Neural progenitor cell (in vitro differentiated cells): Measurements from ENCODE around the gene C21orf91. TPM values are rescaled to one million over a fixed set of nuclear protein-coding genes. Genes with fewer than 3 reads are reported as not detected.

Source experiments
- DNase-seq: peaks from one replicate; pipeline ENCODE4 v3.0.0-alpha.2; 2016; ENCODE audit warnings: low spot score
- H2AFZ ChIP-seq: fragments of 200-600 bp; sonication (generic); replicated peaks from 2 replicates; pipeline ENCODE4 v1.6.1; 2016; ENCODE audit warnings: antibody characterized with exemption
- H3F3A ChIP-seq: fragments of 200-600 bp; sonication (generic); 2 replicates; pipeline ENCODE4 v1.6.1; 2016; ENCODE audit warnings: antibody characterized with exemption, low read depth
- H3K27ac ChIP-seq: fragments of 200-600 bp; sonication (generic); 2 replicates; pipeline ENCODE4 v1.5.1; 2016; ENCODE audit warnings: mild to moderate bottlenecking
- H3K27me3 ChIP-seq: fragments of 200-600 bp; sonication (generic); 2 replicates; pipeline ENCODE4 v1.6.1; 2016; ENCODE audit warnings: mild to moderate bottlenecking, moderate library complexity
- H3K36me3 ChIP-seq: fragments of 200-600 bp; sonication (generic); 2 replicates; pipeline ENCODE4 v1.5.1; 2016
- H3K4me1 ChIP-seq: fragments of 200-600 bp; sonication (generic); 2 replicates; pipeline ENCODE4 v1.6.1; 2016; ENCODE audit warnings: mixed run types
- H3K4me2 ChIP-seq: fragments of 200-600 bp; sonication (generic); 2 replicates; pipeline ENCODE4 v1.6.1; 2016
- H3K4me3 ChIP-seq: fragments of 200-600 bp; sonication (generic); 2 replicates; pipeline ENCODE4 v1.5.1; 2016
- H3K79me2 ChIP-seq: fragments of 200-600 bp; sonication (generic); 2 replicates; pipeline ENCODE4 v1.6.1; 2016; ENCODE audit warnings: low read depth
- H3K9ac ChIP-seq: fragments of 200-600 bp; sonication (generic); 2 replicates; pipeline ENCODE4 v1.6.1; 2016
- H3K9me3 ChIP-seq: fragments of 200-600 bp; sonication (generic); 2 replicates; pipeline ENCODE4 v1.5.1; 2016; ENCODE audit warnings: low read depth
- H4K20me1 ChIP-seq: fragments of 200-600 bp; sonication (generic); 2 replicates; pipeline ENCODE4 v1.6.1; 2016; ENCODE audit warnings: low read depth
- H3K27ac Mint-ChIP-seq: 3 replicates; pipeline ENCODE4 v1.8.0; 2021; ENCODE audit warnings: mixed read lengths
- H3K27me3 Mint-ChIP-seq: 2 replicates; pipeline ENCODE4 v1.8.0; 2022; ENCODE audit warnings: low read depth, mild to moderate bottlenecking, inconsistent platforms, moderate library complexity, mixed read lengths; ENCODE audit not compliant: insufficient read depth
- H3K36me3 Mint-ChIP-seq: 3 replicates; pipeline ENCODE4 v1.8.0; 2021; ENCODE audit warnings: mixed read lengths
- H3K4me1 Mint-ChIP-seq: 3 replicates; pipeline ENCODE4 v1.8.0; 2021; ENCODE audit warnings: mixed read lengths
- H3K4me3 Mint-ChIP-seq: 3 replicates; pipeline ENCODE4 v1.8.0; 2021; ENCODE audit warnings: mild to moderate bottlenecking, moderate library complexity, mixed read lengths
- H3K9me3 Mint-ChIP-seq: 3 replicates; pipeline ENCODE4 v1.8.0; 2020; ENCODE audit warnings: mixed read lengths
- EZH2 ChIP-seq: fragments of 200-600 bp; sonication (generic); IDR thresholded peaks from 2 replicates; pipeline ENCODE4 v1.6.1; 2017; ENCODE audit warnings: antibody characterized with exemption, mild to moderate bottlenecking, moderate library complexity
- EZH2phosphoT487 ChIP-seq: fragments of 200-600 bp; sonication (generic); IDR thresholded peaks from 2 replicates; pipeline ENCODE4 v1.6.1; 2017; ENCODE audit warnings: antibody characterized with exemption
- total RNA-seq: library from RNA; depleted of rRNA; stranded (reverse); fragments of >200 nt; gene quantifications from 2 replicates; pipeline ENCODE4 v1.2.3, GENCODE V29; 2015; ENCODE audit warnings: low replicate concordance
- TF ChIP-seq, protein P1 (sequence below): fragments of 200-600 bp; sonication (generic); IDR thresholded peaks from 2 replicates; pipeline ENCODE4 v1.5.1; 2017; ENCODE audit warnings: antibody characterized with exemption, mild to moderate bottlenecking

Gene C21orf91
- total RNA-seq, 1 donor from 2014 or later: 59.9 TPM

DNA sequence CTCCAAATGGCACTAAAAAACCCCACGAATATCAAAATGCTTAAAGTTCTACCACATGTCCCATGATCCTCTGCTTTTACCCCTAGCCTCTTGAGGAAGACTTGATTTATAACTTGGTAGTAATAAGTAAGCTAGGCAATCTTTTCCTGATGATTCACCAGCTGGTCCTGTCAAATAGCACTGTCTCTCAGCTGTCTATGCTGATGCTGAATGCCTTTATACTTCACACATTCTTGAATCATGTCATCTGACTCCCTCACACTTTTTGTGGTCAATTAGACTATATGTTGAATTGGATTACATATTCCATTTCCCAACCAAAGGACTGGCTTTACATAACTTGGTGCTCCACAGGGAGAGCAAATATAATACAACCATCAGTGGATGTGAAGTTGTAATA is 16.6 kb downstream of the C21orf91 start:
- Histone ChIP-seq H3K9ac (no peak overlapping the region), H3K27me3 (no peaks in the 10 kb centered on the region), H3K27ac (no peak overlapping the region), H4K20me1 (no peaks in the 10 kb centered on the region), H3K9me3 (no peaks in the 10 kb centered on the region), H3K79me2 (peaks cover 64% of the 10 kb centered on the region), H3K4me1 (no peaks in the 10 kb centered on the region), H3K36me3 (peaks cover 17% of the 10 kb centered on the region), H3F3A (no peaks in the 10 kb centered on the region), H3K4me3 (no peak overlapping the region), H3K4me2 (no peak overlapping the region), H2AFZ (no peak overlapping the region)
- no peak for TF ChIP-seq EZH2phosphoT487
- TF ChIP-seq, protein P1, sequence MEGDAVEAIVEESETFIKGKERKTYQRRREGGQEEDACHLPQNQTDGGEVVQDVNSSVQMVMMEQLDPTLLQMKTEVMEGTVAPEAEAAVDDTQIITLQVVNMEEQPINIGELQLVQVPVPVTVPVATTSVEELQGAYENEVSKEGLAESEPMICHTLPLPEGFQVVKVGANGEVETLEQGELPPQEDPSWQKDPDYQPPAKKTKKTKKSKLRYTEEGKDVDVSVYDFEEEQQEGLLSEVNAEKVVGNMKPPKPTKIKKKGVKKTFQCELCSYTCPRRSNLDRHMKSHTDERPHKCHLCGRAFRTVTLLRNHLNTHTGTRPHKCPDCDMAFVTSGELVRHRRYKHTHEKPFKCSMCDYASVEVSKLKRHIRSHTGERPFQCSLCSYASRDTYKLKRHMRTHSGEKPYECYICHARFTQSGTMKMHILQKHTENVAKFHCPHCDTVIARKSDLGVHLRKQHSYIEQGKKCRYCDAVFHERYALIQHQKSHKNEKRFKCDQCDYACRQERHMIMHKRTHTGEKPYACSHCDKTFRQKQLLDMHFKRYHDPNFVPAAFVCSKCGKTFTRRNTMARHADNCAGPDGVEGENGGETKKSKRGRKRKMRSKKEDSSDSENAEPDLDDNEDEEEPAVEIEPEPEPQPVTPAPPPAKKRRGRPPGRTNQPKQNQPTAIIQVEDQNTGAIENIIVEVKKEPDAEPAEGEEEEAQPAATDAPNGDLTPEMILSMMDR: no peak
- Mint-ChIP-seq H3K4me3 (no peak overlapping the region), H3K27ac (no peak overlapping the region), H3K27me3 (peaks cover 2% of the 10 kb centered on the region), H3K9me3 (peaks cover 16% of the 10 kb centered on the region), H3K36me3 (peaks cover 45% of the 10 kb centered on the region), H3K4me1 (peaks cover 4% of the 10 kb centered on the region)
- no peak for DNase-seq

DNA sequence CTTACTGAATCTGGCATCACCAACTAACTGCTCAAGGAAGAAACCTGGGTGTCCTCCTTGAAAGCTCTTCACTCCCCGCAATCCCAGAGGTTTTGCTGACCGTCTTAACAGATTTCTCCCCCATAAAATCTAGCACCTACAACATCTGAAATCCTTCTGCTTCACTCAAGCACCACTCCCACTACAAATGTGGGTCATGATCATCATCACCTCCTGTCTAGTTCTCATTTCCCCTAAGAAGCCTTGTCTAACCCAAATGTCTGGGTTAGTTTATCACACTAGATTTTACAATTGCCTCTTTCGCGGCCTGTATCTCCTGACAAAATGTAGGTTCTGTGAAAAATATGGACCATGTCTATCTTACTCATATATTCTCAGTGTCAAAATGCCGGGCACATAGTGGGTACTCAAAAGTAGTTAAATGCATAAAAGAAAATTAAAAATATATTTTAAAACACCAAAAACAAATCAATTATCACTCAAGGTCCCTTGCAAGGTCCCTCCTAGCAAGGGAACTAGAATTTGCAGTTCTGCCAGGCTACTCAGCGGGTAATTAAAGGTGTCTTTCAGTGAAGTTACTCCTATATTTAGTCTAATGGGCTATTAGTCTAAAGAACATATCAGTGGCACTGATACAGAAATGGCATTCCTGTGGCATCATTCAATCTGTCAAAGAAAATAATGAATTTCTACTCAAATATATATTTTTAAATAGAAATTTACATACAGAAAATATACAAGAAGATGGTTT is 19.6 kb downstream of the C21orf91 start:
- Histone ChIP-seq H3K79me2 (peaks cover 65% of the 10 kb centered on the region), H3K4me2 (no peak overlapping the region), H3K9me3 (no peaks in the 10 kb centered on the region), H3K9ac (no peak overlapping the region), H3K27me3 (no peaks in the 10 kb centered on the region), H3K4me1 (no peaks in the 10 kb centered on the region), H3K4me3 (no peak overlapping the region), H3F3A (no peaks in the 10 kb centered on the region), H3K36me3 (peaks cover 8% of the 10 kb centered on the region), H2AFZ (no peak overlapping the region), H4K20me1 (no peaks in the 10 kb centered on the region), H3K27ac (no peak overlapping the region)
- no peak for DNase-seq
- peaks cover 2% of the 10 kb centered on the region for H3K4me1 Mint-ChIP-seq
- no peaks in the 10 kb centered on the region for H3K27me3 Mint-ChIP-seq
- H3K36me3 Mint-ChIP-seq: peaks cover 42% of the 10 kb centered on the region
- peaks cover 5% of the 10 kb centered on the region for H3K9me3 Mint-ChIP-seq
- no peak for TF ChIP-seq EZH2phosphoT487
- TF ChIP-seq EZH2: no peak
- TF ChIP-seq, protein P1: no peak
- no peak overlapping the region for H3K27ac Mint-ChIP-seq
- no peak overlapping the region for H3K4me3 Mint-ChIP-seq

DNA sequence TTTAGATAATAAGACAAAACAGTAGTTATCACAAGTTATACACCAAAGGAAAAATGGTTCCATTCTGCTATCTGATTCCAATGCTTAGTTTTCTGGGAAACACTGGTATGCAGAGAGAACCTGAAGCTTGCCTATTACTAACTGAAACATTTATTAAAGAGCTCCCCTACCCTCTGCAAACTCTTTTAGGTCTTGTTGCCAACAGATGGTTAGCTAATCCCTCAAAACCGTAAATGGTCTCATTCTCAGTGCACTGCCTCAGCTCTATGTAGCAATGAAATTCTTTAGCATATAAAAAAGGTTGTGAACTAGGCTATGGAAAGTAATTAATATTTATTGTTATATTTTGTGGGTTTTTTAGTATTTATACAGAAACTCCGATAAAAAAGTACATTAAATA is 20.4 kb downstream of the C21orf91 start:
- H4K20me1 ChIP-seq: no peaks in the 10 kb centered on the region
- H3K4me3 ChIP-seq: no peak overlapping the region
- Mint-ChIP-seq H3K27me3 (no peaks in the 10 kb centered on the region), H3K4me1 (no peaks in the 10 kb centered on the region), H3K27ac (no peak overlapping the region), H3K9me3 (peaks cover 5% of the 10 kb centered on the region), H3K36me3 (peaks cover 41% of the 10 kb centered on the region), H3K4me3 (no peak overlapping the region)
- DNase-seq: no peak
- peaks cover 65% of the 10 kb centered on the region for H3K79me2 ChIP-seq
- no peaks in the 10 kb centered on the region for H3K4me1 ChIP-seq
- H3K27ac ChIP-seq: no peak overlapping the region
- no peak overlapping the region for H3K4me2 ChIP-seq
- no peaks in the 10 kb centered on the region for H3F3A ChIP-seq
- no peak overlapping the region for H3K9ac ChIP-seq
- no peaks in the 10 kb centered on the region for H3K27me3 ChIP-seq
- TF ChIP-seq, protein P1: no peak
- TF ChIP-seq EZH2 (no peak), EZH2phosphoT487 (no peak)
- H3K36me3 ChIP-seq: peaks cover 8% of the 10 kb centered on the region
- H3K9me3 ChIP-seq: no peaks in the 10 kb centered on the region
- H2AFZ ChIP-seq: no peak overlapping the region
